Lower lobe of right lung (tissue), 2 donors: ENCODE results near the gene NR6A1. TPM values are rescaled to one million over a fixed set of nuclear protein-coding genes. Genes with fewer than 3 reads are reported as not detected.

ENCODE experiments used
- ATAC-seq, 2 donors: fragments of 200-7000 bp; cut with Tn5 transposase; one replicate each; pipeline ENCODE4 v1.9.1; 2020 to 2022; ENCODE audit warnings: mild to moderate bottlenecking in 2 of 2, moderate library complexity in 2 of 2
- DNase-seq: peaks from one replicate; pipeline ENCODE4 v3.0.0-alpha.2; 2020
- H3K27ac ChIP-seq: fragments of 200-600 bp; one replicate; pipeline ENCODE4 v1.8.0; 2022
- H3K27me3 ChIP-seq: fragments of 200-600 bp; one replicate; pipeline ENCODE4 v1.8.0; 2022; ENCODE audit warnings: low read depth
- H3K36me3 ChIP-seq: fragments of 200-600 bp; one replicate; pipeline ENCODE4 v1.8.0; 2022; ENCODE audit warnings: mild to moderate bottlenecking
- H3K4me1 ChIP-seq: fragments of 200-600 bp; one replicate; pipeline ENCODE4 v1.8.0; 2022
- H3K4me3 ChIP-seq: fragments of 200-600 bp; one replicate; pipeline ENCODE4 v1.8.0; 2022; ENCODE audit warnings: mild to moderate bottlenecking
- H3K9me3 ChIP-seq: fragments of 200-600 bp; one replicate; pipeline ENCODE4 v1.8.0; 2022
- intact Hi-C: fragments of 100-400 bp; cut with DNase I; formaldehyde crosslinking; loops from one replicate; pipeline ENCODE4 v1.11.0; 2022
- long read RNA-seq: library from polyadenylated mRNA; unstranded; transcript quantifications from one replicate; pipeline ENCODE4 v2.0.0, GENCODE V29; 2021
- total RNA-seq: library from RNA; stranded (reverse); fragmentation: NEBNext Ultra II Directional; extraction: Animal tissue kit (Norgen Biotek cat#: 25700); gene quantifications from one replicate; pipeline ENCODE4 v1.2.1, GENCODE V29; 2021
- TF ChIP-seq, protein P1 (sequence below): fragments of 200-600 bp; IDR thresholded peaks from one replicate; pipeline ENCODE4 v1.8.0; 2022; ENCODE audit warnings: antibody characterized with exemption, mild to moderate bottlenecking
- donor health status: DM: no; HTN: yes; CAD: no; lungs with severe emphysema.

Gene NR6A1
- total RNA-seq: 4.5 TPM
- long read RNA-seq, partial matches to known transcripts: 2 of 7 reads
- long read RNA-seq, other reads (novel, unspliced or antisense): 5 of 7 reads

DNA sequence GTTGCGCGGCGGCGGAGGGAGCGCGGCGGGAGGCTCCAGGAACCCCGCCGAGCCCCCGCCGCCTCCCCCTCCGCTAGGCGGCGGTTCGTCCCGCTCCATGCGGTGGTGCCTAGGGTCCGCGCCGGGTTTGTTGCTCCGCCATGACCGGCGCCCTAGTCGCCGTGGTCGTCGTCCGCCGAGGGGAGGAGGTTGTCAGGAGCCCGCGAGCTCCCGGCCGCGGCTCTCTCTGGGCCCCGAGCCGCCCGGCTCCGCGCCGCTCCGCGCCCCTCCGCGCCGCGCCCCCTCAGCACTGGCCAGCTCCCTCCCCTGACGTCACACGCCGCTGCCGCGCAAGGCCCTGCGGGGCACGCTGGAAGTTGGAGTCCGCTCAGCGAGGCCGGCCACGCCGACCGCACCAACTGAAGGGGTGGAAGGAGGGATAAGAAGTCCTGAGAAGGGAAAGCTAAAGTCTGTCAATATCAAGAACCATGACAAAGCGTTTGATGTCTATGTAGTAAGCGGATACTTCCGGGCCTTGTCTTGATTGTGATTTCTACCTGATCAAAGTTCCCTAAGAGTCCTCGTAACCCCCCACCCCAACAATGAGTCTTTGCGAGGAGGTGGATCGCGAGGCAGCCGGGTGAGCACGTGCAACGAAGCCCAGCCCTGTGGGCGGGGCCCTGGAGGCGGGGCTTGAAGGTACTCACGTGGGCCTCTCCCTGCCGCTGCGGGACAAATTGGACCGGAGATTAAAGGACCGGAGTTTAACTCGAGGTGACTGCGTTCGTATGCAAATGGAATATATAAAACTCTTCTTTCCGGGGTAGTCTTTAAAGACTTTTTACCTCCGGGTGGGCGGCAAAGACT, at the start of gene NR6A1:
NR6A1 (minus strand) TSS at position 291 of the 846 bp plus-strand sequence.
- peak; percentile 98 for DNase-seq
- Histone ChIP-seq H3K4me3 (peak within 1 kb of the TSS; percentile 89), H3K4me1 (peaks cover 19% of the 10 kb centered on the region), H3K27ac (peak within 1 kb of the TSS; percentile 76), H3K36me3 (no peaks in the 10 kb centered on the region), H3K9me3 (no peaks in the 10 kb centered on the region), H3K27me3 (peaks cover 48% of the 10 kb centered on the region)
- intact Hi-C loops: loop anchor here (5.0 kb wide), 1 partner anchor 81 kb away; the partner anchor contains the start of gene WDR38
- TF ChIP-seq, protein P1, sequence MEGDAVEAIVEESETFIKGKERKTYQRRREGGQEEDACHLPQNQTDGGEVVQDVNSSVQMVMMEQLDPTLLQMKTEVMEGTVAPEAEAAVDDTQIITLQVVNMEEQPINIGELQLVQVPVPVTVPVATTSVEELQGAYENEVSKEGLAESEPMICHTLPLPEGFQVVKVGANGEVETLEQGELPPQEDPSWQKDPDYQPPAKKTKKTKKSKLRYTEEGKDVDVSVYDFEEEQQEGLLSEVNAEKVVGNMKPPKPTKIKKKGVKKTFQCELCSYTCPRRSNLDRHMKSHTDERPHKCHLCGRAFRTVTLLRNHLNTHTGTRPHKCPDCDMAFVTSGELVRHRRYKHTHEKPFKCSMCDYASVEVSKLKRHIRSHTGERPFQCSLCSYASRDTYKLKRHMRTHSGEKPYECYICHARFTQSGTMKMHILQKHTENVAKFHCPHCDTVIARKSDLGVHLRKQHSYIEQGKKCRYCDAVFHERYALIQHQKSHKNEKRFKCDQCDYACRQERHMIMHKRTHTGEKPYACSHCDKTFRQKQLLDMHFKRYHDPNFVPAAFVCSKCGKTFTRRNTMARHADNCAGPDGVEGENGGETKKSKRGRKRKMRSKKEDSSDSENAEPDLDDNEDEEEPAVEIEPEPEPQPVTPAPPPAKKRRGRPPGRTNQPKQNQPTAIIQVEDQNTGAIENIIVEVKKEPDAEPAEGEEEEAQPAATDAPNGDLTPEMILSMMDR: peak; percentile 21
- ATAC-seq: peak; percentile 96

DNA sequence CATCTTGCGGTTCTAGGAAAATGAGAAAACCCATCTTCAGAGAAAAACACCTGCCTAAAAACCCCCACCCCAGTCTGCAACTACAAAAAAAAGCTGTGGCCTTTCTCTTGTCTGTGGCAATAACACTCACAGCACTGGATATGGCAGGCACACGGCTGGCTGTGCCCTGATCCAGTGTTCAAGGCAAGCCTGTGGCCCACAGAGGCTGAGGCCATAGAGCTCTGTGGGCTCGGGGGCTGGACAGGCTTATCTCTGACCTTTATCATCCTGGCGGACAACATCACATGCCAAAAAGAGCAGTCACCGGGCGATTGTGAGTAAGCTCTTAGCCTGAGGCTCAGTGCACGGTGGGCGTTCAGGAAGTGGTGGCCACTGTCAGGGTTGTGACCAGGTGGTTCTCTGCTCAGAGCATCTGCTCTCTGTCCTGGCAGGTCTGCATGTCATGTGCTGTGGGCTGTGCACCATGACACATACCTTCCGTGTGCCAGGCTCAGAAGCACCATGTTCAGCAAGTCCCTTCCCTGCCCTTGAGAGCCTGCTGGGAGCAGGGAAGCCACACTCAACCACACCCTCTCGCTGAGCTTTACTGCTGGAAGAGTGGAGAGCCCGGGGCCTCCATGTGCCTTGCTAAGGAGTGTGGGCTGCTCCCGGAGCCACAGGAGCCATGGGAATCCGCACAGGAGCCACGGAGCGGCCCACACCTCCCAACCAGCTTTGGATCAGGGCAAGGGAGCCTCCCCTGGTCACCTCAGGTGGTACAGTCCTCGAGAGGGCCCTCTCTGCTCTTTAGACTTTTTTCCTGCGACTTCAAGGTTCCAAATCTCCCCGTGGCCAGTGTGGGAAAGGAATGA, 47.5 kb upstream of the NR6A1 start:
- ATAC-seq (peak; percentile 50 to 53), DNase-seq (peak; percentile 43)
- H3K27me3 ChIP-seq: no peaks in the 10 kb centered on the region
- no peak overlapping the region for H3K27ac ChIP-seq
- TF ChIP-seq, protein P1: no peak
- H3K4me1 ChIP-seq: no peaks in the 10 kb centered on the region
- H3K36me3 ChIP-seq: no peaks in the 10 kb centered on the region
- intact Hi-C loops: no loop called here
- H3K9me3 ChIP-seq: no peaks in the 10 kb centered on the region
- H3K4me3 ChIP-seq: no peak overlapping the region

DNA sequence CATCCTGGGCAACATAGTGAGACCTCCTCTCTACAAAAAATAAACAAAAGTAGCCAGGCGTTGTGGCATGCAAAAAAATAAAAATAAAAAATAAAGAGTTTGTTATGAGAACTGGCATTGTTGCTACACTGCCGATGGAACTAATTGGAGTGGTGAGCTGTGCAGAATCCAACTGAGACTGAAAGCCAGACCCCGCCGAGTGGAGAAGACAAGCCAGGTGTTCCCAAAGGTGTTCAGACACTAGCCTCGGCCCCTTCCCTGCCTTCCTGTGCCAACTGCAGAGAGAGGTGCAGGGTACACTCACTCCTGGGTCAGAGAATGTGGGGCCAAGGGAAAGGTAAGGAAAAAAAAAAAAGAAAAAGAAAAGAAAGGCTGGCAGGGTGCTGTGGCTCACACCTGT, 44.5 kb upstream of the NR6A1 start:
- TF ChIP-seq, protein P1: no peak
- Histone ChIP-seq H3K4me3 (no peak overlapping the region), H3K27me3 (no peaks in the 10 kb centered on the region), H3K36me3 (no peaks in the 10 kb centered on the region), H3K4me1 (peaks cover 12% of the 10 kb centered on the region), H3K9me3 (no peaks in the 10 kb centered on the region), H3K27ac (no peak overlapping the region)
- intact Hi-C loops: no loop called here
- DNase-seq (peak; percentile 3), ATAC-seq (no peak)

DNA sequence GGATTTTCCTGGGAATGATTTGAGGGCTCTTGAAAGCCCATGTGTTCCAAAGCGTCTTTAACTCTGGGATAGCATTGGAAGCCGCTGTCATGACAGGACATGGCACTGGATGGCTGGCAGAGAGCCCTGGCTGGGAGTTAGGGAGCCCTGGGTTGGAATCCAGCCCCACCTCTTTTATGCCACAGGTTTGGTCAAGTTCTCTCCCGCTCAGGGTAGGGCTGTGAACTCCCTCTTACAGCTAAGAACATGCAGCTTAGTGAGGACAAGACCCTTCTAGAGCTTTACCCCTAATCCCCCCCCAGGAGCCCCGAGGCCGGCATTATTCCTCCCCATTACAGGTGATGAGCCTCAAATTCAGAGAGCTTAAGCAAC, 43.0 kb upstream of the NR6A1 start:
- TF ChIP-seq, protein P1: no peak

DNA sequence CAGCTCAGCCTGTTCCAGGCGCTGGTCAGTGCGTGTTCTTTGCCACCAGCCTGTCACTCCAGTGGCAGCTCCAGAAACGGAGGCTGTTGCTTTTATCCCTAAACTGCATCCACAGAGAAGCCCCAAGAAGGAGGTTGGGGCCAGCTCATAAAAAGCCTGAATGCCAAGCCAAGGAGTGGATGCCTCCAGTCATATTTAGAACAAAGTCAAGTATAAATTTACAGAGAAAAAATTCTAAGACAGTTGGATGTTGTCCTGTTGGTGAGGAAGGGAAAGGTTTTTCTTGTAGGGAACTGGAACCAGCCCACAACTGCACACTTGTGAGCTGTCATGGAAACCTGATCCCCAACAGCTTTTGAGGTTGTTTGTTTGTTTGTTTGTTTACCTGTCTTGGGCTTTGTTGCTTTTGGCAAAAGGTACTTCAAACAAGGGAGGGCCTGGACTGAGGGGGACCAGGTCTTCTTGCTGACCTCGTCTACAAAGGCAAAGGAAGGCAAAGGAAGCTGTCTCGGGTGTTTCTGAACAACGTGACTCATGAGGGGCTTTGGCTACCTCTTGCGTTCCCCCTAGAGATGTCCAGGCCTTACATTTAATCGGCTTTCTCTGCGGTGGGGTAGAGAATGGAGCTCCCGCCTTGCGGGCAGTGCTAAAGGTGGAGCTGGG, 42.5 kb upstream of the NR6A1 start:
- ATAC-seq (no peak), DNase-seq (peak; percentile 6)
- no peaks in the 10 kb centered on the region for H3K36me3 ChIP-seq
- no peaks in the 10 kb centered on the region for H3K9me3 ChIP-seq
- H3K27me3 ChIP-seq: no peaks in the 10 kb centered on the region
- peaks cover 12% of the 10 kb centered on the region for H3K4me1 ChIP-seq
- intact Hi-C loops: no loop called here
- H3K27ac ChIP-seq: no peak overlapping the region
- TF ChIP-seq, protein P1: no peak
- H3K4me3 ChIP-seq: no peak overlapping the region

More for the DNA sequence above, 43.0 kb upstream of the NR6A1 start:
- Histone ChIP-seq H3K36me3 (no peaks in the 10 kb centered on the region), H3K27me3 (no peaks in the 10 kb centered on the region), H3K4me3 (no peak overlapping the region), H3K9me3 (no peaks in the 10 kb centered on the region), H3K27ac (no peak overlapping the region), H3K4me1 (peaks cover 12% of the 10 kb centered on the region)
- intact Hi-C loops: no loop called here
- ATAC-seq (no peak), DNase-seq (peak; percentile 25)
